ENCODE results near the gene ATP2B2.

DNA sequence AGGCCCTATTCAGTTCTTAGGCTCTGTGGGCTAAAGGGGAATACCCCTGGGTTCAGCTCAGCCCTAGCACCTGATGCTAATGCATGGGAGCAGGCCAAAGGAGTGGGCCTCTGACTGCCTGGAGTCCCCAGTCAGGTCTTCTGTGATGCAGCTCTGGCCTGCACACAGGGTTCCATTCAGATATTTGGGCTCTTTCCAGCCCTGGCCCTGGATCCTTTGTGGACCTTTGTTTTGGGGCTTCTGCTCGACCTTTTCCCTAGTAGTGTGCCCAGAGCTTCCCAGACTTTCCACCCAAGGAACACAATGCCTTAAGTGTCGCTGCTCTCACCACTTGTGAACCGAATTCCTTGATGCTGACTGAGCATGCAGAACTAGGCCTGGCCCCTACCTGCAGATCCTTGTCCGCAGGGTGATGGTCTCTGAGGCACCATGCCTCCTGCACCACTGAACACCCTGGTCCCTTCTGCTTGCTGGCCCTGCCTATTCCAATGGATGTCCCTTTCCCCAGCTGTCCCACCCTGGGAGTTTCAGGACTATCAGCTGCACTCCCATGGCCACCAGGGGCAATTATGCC lies 189.5 kb downstream of the ATP2B2 start:
- TF ChIP-seq ZFP3 (CRISPR knock-in tag; IDR thresholded peaks at IDR 0.05): no peak
- TF ChIP-seq, protein P1, sequence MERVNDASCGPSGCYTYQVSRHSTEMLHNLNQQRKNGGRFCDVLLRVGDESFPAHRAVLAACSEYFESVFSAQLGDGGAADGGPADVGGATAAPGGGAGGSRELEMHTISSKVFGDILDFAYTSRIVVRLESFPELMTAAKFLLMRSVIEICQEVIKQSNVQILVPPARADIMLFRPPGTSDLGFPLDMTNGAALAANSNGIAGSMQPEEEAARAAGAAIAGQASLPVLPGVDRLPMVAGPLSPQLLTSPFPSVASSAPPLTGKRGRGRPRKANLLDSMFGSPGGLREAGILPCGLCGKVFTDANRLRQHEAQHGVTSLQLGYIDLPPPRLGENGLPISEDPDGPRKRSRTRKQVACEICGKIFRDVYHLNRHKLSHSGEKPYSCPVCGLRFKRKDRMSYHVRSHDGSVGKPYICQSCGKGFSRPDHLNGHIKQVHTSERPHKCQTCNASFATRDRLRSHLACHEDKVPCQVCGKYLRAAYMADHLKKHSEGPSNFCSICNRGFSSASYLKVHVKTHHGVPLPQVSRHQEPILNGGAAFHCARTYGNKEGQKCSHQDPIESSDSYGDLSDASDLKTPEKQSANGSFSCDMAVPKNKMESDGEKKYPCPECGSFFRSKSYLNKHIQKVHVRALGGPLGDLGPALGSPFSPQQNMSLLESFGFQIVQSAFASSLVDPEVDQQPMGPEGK (CRISPR knock-in tag; IDR thresholded peaks at IDR 0.05; ENCODE audit: borderline replicate concordance): no peak
- no peak for TF ChIP-seq ZFP30 (CRISPR knock-in tag; IDR thresholded peaks at IDR 0.05)
- TF ChIP-seq ZNF8 (CRISPR knock-in tag; IDR thresholded peaks at IDR 0.05): no peak
- no peak for TF ChIP-seq TOX (CRISPR knock-in tag; IDR thresholded peaks at IDR 0.05; ENCODE audit: borderline replicate concordance)
- no peak for TF ChIP-seq ZNF565 (CRISPR knock-in tag; conservative IDR thresholded peaks at IDR 0.05; ENCODE audit: low read depth)
- no peak for TF ChIP-seq SNAI2 (CRISPR knock-in tag; IDR thresholded peaks at IDR 0.05)
- no peak for TF ChIP-seq OSR1 (CRISPR knock-in tag; IDR thresholded peaks at IDR 0.05)
- TF ChIP-seq RARB (CRISPR knock-in tag; IDR thresholded peaks at IDR 0.05): no peak
- no peak for TF ChIP-seq CSDC2 (CRISPR knock-in tag; IDR thresholded peaks at IDR 0.05)
- TF ChIP-seq PPARA (CRISPR knock-in tag; IDR thresholded peaks at IDR 0.05; ENCODE audit: borderline replicate concordance): no peak
- TF ChIP-seq ZNF70 (CRISPR knock-in tag; IDR thresholded peaks at IDR 0.05): no peak

Data from SK-N-SH treated with all-trans-retinoic acid at 6 μM for 48 hours (cell line).